Natural killer cell (primary cell): ENCODE data around the gene ZNF511. TPM values are rescaled to one million over a fixed set of nuclear protein-coding genes. Genes with fewer than 3 reads are reported as not detected.

Source experiments
- ATAC-seq, 3 donors: fragments of 150-1000 bp in 2 of 3; fragments of 200-7000 bp in 1 of 3; cut with Tn5 transposase; 1 replicate in 1 of 3; 2 replicates in 2 of 3; pipeline ENCODE4 v1.10.0; 2021; ENCODE audit warnings: mild to moderate bottlenecking in 2 of 3, moderate library complexity in 2 of 3
- DNase-seq, 2 donors: peaks; one replicate each; pipeline versions ENCODE4 v3.0.0 to v3.0.0-alpha.2; 2013 to 2021; ENCODE audit warnings: mixed read lengths in 1 of 2
- H3K27ac ChIP-seq: one replicate; pipeline ENCODE4 v1.5.1; 2013; ENCODE audit warnings: mild to moderate bottlenecking, low read length
- H3K27me3 ChIP-seq: one replicate; pipeline ENCODE4 v1.6.1; 2013; ENCODE audit warnings: low read length; ENCODE audit not compliant: control insufficient read depth, insufficient read depth
- H3K36me3 ChIP-seq: one replicate; pipeline ENCODE4 v1.6.1; 2013; ENCODE audit warnings: low read length; ENCODE audit not compliant: control insufficient read depth, insufficient read depth
- H3K4me1 ChIP-seq: one replicate; pipeline ENCODE4 v1.6.1; 2013; ENCODE audit warnings: low read length; ENCODE audit not compliant: control insufficient read depth, insufficient read depth
- H3K4me3 ChIP-seq: one replicate; pipeline ENCODE4 v1.5.1; 2013; ENCODE audit warnings: low read length
- H3K9me3 ChIP-seq: one replicate; pipeline ENCODE4 v1.6.1; 2013; ENCODE audit warnings: low read length; ENCODE audit not compliant: control insufficient read depth, insufficient read depth
- H3K27ac Mint-ChIP-seq, 2 donors: one replicate each; pipeline ENCODE4 v1.8.0; 2022; ENCODE audit warnings: mild to moderate bottlenecking in 2 of 2, mixed read lengths in 2 of 2, moderate library complexity in 1 of 2
- H3K27me3 Mint-ChIP-seq, 2 donors: one replicate each; pipeline ENCODE4 v1.8.0; 2022; ENCODE audit warnings: low read depth in 2 of 2, mixed read lengths in 2 of 2
- H3K36me3 Mint-ChIP-seq: one replicate; pipeline ENCODE4 v1.8.0; 2022; ENCODE audit warnings: mixed read lengths
- H3K4me1 Mint-ChIP-seq, 2 donors: one replicate each; pipeline ENCODE4 v1.8.0; 2022; ENCODE audit warnings: mixed read lengths in 2 of 2
- H3K4me3 Mint-ChIP-seq: one replicate; pipeline ENCODE4 v1.8.0; 2022; ENCODE audit warnings: mild to moderate bottlenecking, moderate library complexity, mixed read lengths
- H3K9me3 Mint-ChIP-seq, 2 donors: one replicate each; pipeline ENCODE4 v1.8.0; 2022; ENCODE audit warnings: mixed read lengths in 2 of 2
- CTCF ChIP-seq: fragments of 200-600 bp; IDR thresholded peaks from one replicate; pipeline ENCODE4 v1.8.0; 2022; ENCODE audit warnings: antibody characterized with exemption
- WGBS: methylation state at CpG from one replicate; pipeline ENCODE4 v1.1.7; 2013; ENCODE audit warnings: missing lambda C conversion rate; ENCODE audit not compliant: insufficient coverage; 5-methylcytosine and 5-hydroxymethylcytosine counted together
- intact Hi-C: fragments of 100-400 bp; cut with micrococcal nuclease; formaldehyde crosslinking; loops from one replicate; pipeline ENCODE4 v1.14.2; 2022
- total RNA-seq, 4 donors: library from RNA; stranded (reverse); fragments of 120-200 nt in 1 of 4; gene quantifications; one replicate each; pipeline versions ENCODE4 v1.2.3 to v1.2.4, GENCODE V29; 2013 to 2022

The ZNF511 gene
- total RNA-seq, 3 donors from 2014 or later (not counting 1 experiment from before 2014, with no cell fraction given) = 28.1 to 39.0 (median 32.4) TPM

- Histone ChIP-seq H3K4me3 (no peak overlapping the region), H3K36me3 (peaks cover 80% of the 10 kb centered on the region), H3K9me3 (no peaks in the 10 kb centered on the region), H3K27ac (no peak overlapping the region), H3K27me3 (no peaks in the 10 kb centered on the region), H3K4me1 (peaks cover 7% of the 10 kb centered on the region)
- Mint-ChIP-seq H3K27ac (no peak overlapping the region), H3K9me3 (no peaks in the 10 kb centered on the region), H3K27me3 (no peaks in the 10 kb centered on the region), H3K4me1 (no peaks in the 10 kb centered on the region), H3K4me3 (no peak overlapping the region), H3K36me3 (peaks cover 4% of the 10 kb centered on the region)
- no peak for ATAC-seq
- TF ChIP-seq CTCF = no peak
- no peak for DNase-seq
- intact Hi-C loops = no loop called here
- 96% methylated on average over 10 of the region's 10 CpGs for WGBS
These were observed 14.9 kb upstream of the ZNF511 start for GRCh38 chr10:133293810-133294119.

- Mint-ChIP-seq H3K27ac (no peak overlapping the region), H3K36me3 (no peaks in the 10 kb centered on the region), H3K27me3 (no peaks in the 10 kb centered on the region), H3K4me3 (no peak overlapping the region), H3K4me1 (no peaks in the 10 kb centered on the region), H3K9me3 (no peaks in the 10 kb centered on the region)
- intact Hi-C loops = no loop called here
- 92% methylated on average over 15 of the region's 15 CpGs for WGBS
- Histone ChIP-seq H3K9me3 (no peaks in the 10 kb centered on the region), H3K4me3 (no peak overlapping the region), H3K4me1 (peaks cover 7% of the 10 kb centered on the region), H3K27ac (no peak overlapping the region), H3K27me3 (no peaks in the 10 kb centered on the region), H3K36me3 (peaks cover 82% of the 10 kb centered on the region)
- DNase-seq (no peak), ATAC-seq (no peak)
- TF ChIP-seq CTCF = no peak
These were observed 14.5 kb upstream of the ZNF511 start for GRCh38 chr10:133294189-133294588.

- no peak overlapping the region for H3K27ac ChIP-seq
- 97% methylated on average over 42 of the region's 42 CpGs for WGBS
- no peak for TF ChIP-seq CTCF
These were observed 13.0 kb upstream of the ZNF511 start for GRCh38 chr10:133295426-133296320.

More at GRCh38 chr10:133295426-133296320, 13.0 kb upstream of the ZNF511 start:
- intact Hi-C loops = no loop called here
- H3K4me1 Mint-ChIP-seq = no peaks in the 10 kb centered on the region
- H3K9me3 Mint-ChIP-seq = no peaks in the 10 kb centered on the region
- H3K36me3 Mint-ChIP-seq = peaks cover 13% of the 10 kb centered on the region
- H3K4me3 ChIP-seq = no peak overlapping the region
- H3K27me3 Mint-ChIP-seq = no peaks in the 10 kb centered on the region
- peaks cover 7% of the 10 kb centered on the region for H3K4me1 ChIP-seq
- no peak for ATAC-seq
- no peak overlapping the region for H3K4me3 Mint-ChIP-seq
- H3K27me3 ChIP-seq = no peaks in the 10 kb centered on the region
- no peak overlapping the region for H3K27ac Mint-ChIP-seq
- H3K36me3 ChIP-seq = peaks cover 80% of the 10 kb centered on the region
- no peak for DNase-seq
- H3K9me3 ChIP-seq = no peaks in the 10 kb centered on the region
